H1 (cell line): ENCODE results near the gene SLC9C1. TPM values are rescaled to one million over a fixed set of nuclear protein-coding genes. Genes with fewer than 3 reads are reported as not detected.

Experiments
- CTCF ChIA-PET: fragments of 300-600 bp; sonication (Branson Sonifier 250); formaldehyde crosslinking; loops from one replicate; lab custom pipeline; 2021; ENCODE audit not compliant: partially characterized antibody; lab: Charles Lee
- POLR2A ChIA-PET: fragments of 300-600 bp; sonication (Branson Sonifier 250); formaldehyde crosslinking; loops from one replicate; lab custom pipeline; 2021; ENCODE audit warnings: inconsistent platforms; ENCODE audit not compliant: partially characterized antibody; lab: Charles Lee
- DNase-seq, 2 experiments: peaks; one replicate each; pipeline versions ENCODE4 v3.0.0 to v3.0.0-alpha.2; 2010 to 2022; ENCODE audit warnings: low spot score in 2 of 2, low read depth in 1 of 2, mixed read lengths in 1 of 2
- FAIRE-seq: peaks from 2 replicates; lab custom pipeline; 2011; peaks lifted over from hg19 to GRCh38; lab: Jason Lieb, UNC
- H2AFZ ChIP-seq: 2 replicates; pipeline ENCODE4 v1.8.1; 2012; ENCODE audit warnings: low read length, inconsistent platforms
- H2AK5ac ChIP-seq: 2 replicates; pipeline ENCODE4 v1.6.1; 2013; ENCODE audit warnings: low read depth, low read length
- H2BK120ac ChIP-seq: replicated peaks from 2 replicates; pipeline ENCODE3; 2013; ENCODE audit warnings: low read depth, low read length, inconsistent platforms
- H2BK12ac ChIP-seq: 2 replicates; pipeline ENCODE4 v1.6.1; 2013; ENCODE audit warnings: low read depth, low read length
- H2BK15ac ChIP-seq: 2 replicates; pipeline ENCODE4 v1.6.1; 2013; ENCODE audit warnings: low read length
- H2BK20ac ChIP-seq: 2 replicates; pipeline ENCODE4 v1.6.1; 2013; ENCODE audit warnings: low read length
- H2BK5ac ChIP-seq: 2 replicates; pipeline ENCODE4 v1.6.1; 2013; ENCODE audit warnings: low read depth, low read length
- H3K14ac ChIP-seq: 2 replicates; pipeline ENCODE4 v1.6.1; 2013; ENCODE audit warnings: inconsistent platforms; ENCODE audit not compliant: insufficient read length
- H3K18ac ChIP-seq: 2 replicates; pipeline ENCODE4 v1.6.1; 2013; ENCODE audit warnings: low read length; ENCODE audit errors: extremely low read depth
- H3K23ac ChIP-seq: 2 replicates; pipeline ENCODE4 v1.6.1; 2013; ENCODE audit warnings: inconsistent platforms; ENCODE audit not compliant: insufficient read length
- H3K23me2 ChIP-seq: 2 replicates; pipeline ENCODE4 v1.6.1; 2013; ENCODE audit warnings: low read depth, low read length
- H3K27ac ChIP-seq: 2 replicates; pipeline ENCODE4 v1.6.1; 2011; ENCODE audit warnings: low read depth, low read length, inconsistent platforms
- H3K27me3 ChIP-seq, 4 experiments: replicated peaks in 1 of 4; 1 replicate in 1 of 4; 2 replicates in 3 of 4; pipeline versions ENCODE4 v1.6.1 to v1.8.1; 2011 to 2013; ENCODE audit warnings: low read length in 3 of 4, mild to moderate bottlenecking in 3 of 4, inconsistent platforms in 2 of 4, mixed read lengths in 2 of 4, moderate library complexity in 1 of 4; ENCODE audit not compliant: control insufficient read depth in 3 of 4, insufficient read depth in 3 of 4; ENCODE audit errors: extremely low read depth in 1 of 4
- H3K36me3 ChIP-seq, 4 experiments: 2 replicates each; pipeline versions ENCODE4 v1.6.1 to v1.8.1; 2011 to 2013; ENCODE audit warnings: mild to moderate bottlenecking in 4 of 4, low read length in 3 of 4, moderate library complexity in 2 of 4, control low read depth in 1 of 4, inconsistent platforms in 1 of 4; ENCODE audit not compliant: insufficient read depth in 4 of 4, control insufficient read depth in 2 of 4
- H3K4ac ChIP-seq: replicated peaks from 2 replicates; pipeline ENCODE3; 2013; ENCODE audit warnings: low read length, low read depth, mixed read lengths, inconsistent platforms; ENCODE audit not compliant: insufficient read length
- H3K4me1 ChIP-seq, 4 experiments: replicated peaks in 1 of 4; 1 replicate in 1 of 4; 2 replicates in 3 of 4; pipeline versions ENCODE4 v1.6.1 to v1.8.1; 2011 to 2013; ENCODE audit warnings: low read length in 3 of 4, inconsistent platforms in 2 of 4, mixed read lengths in 1 of 4; ENCODE audit not compliant: insufficient read depth in 4 of 4, control insufficient read depth in 3 of 4
- H3K4me2 ChIP-seq, 2 experiments: 2 replicates each; pipeline versions ENCODE4 v1.6.1 to v1.8.1; 2011 to 2013; ENCODE audit warnings: low read depth in 2 of 2, low read length in 2 of 2, control low read depth in 1 of 2, inconsistent platforms in 1 of 2, mild to moderate bottlenecking in 1 of 2; ENCODE audit not compliant: insufficient read depth in 1 of 2
- H3K4me3 ChIP-seq, 4 experiments: fragments of 200-600, 300-600 bp in 1 of 4; sonication (generic), shearing (Covaris generic), sonication (Bioruptor Twin) in 1 of 4; 2 replicates each; pipeline versions ENCODE4 v1.5.1 to v1.8.1; 2011 to 2016; ENCODE audit warnings: low read length in 4 of 4, low read depth in 3 of 4, control low read depth in 2 of 4, inconsistent platforms in 2 of 4, mild to moderate bottlenecking in 2 of 4, mixed read lengths in 1 of 4, moderate library complexity in 1 of 4; ENCODE audit not compliant: insufficient read depth in 2 of 4; ENCODE audit errors: extremely low read depth in 1 of 4
- H3K56ac ChIP-seq: replicated peaks from 2 replicates; pipeline ENCODE3; 2013; ENCODE audit warnings: low read depth, mild to moderate bottlenecking, mixed read lengths, low read length, inconsistent platforms; ENCODE audit not compliant: insufficient read length
- H3K79me1 ChIP-seq: 2 replicates; pipeline ENCODE4 v1.6.1; 2013; ENCODE audit warnings: low read depth, low read length, control low read depth
- H3K79me2 ChIP-seq, 2 experiments: 2 replicates each; pipeline versions ENCODE4 v1.6.1 to v1.8.1; 2012 to 2013; ENCODE audit warnings: low read length in 2 of 2, mild to moderate bottlenecking in 2 of 2, inconsistent platforms in 1 of 2; ENCODE audit not compliant: insufficient read depth in 2 of 2, control insufficient read depth in 1 of 2
- H3K9ac ChIP-seq, 4 experiments: replicated peaks in 1 of 4; 1 replicate in 1 of 4; 2 replicates in 3 of 4; pipeline versions ENCODE4 v1.6.1 to v1.8.1; 2011 to 2013; ENCODE audit warnings: low read depth in 3 of 4, low read length in 3 of 4, control low read depth in 2 of 4, mild to moderate bottlenecking in 2 of 4, moderate library complexity in 2 of 4, inconsistent platforms in 1 of 4; ENCODE audit errors: extremely low read depth in 1 of 4
- H3K9me3 ChIP-seq, 2 experiments: 2 replicates each; pipeline versions ENCODE4 v1.6.1 to v1.8.1; 2012 to 2013; ENCODE audit warnings: mild to moderate bottlenecking in 2 of 2, moderate library complexity in 2 of 2, control low read depth in 1 of 2, inconsistent platforms in 1 of 2, low read depth in 1 of 2, low read length in 1 of 2, mixed read lengths in 1 of 2; ENCODE audit not compliant: insufficient read depth in 2 of 2
- H4K20me1 ChIP-seq, 2 experiments: replicated peaks in 1 of 2; 2 replicates each; pipeline versions ENCODE3 to v1.8.1; 2011 to 2013; ENCODE audit warnings: inconsistent platforms in 2 of 2, low read length in 2 of 2, mild to moderate bottlenecking in 1 of 2; ENCODE audit not compliant: insufficient read depth in 2 of 2, control insufficient read depth in 1 of 2
- H4K5ac ChIP-seq: 2 replicates; pipeline ENCODE4 v1.6.1; 2013; ENCODE audit warnings: low read length, low read depth, mixed read lengths, inconsistent platforms; ENCODE audit not compliant: insufficient read length
- H4K8ac ChIP-seq: 2 replicates; pipeline ENCODE4 v1.8.0; 2013; ENCODE audit warnings: mild to moderate bottlenecking, moderate library complexity, low read length, inconsistent platforms; ENCODE audit not compliant: insufficient read depth; ENCODE audit errors: extremely low read depth
- H4K91ac ChIP-seq: replicated peaks from 2 replicates; pipeline ENCODE3; 2013; ENCODE audit warnings: low read length, mixed read lengths, inconsistent platforms; ENCODE audit not compliant: insufficient read length
- CBX8 ChIP-seq: fragments of 300-800, 300-1000 bp; sonication (generic); IDR thresholded peaks from 2 replicates; pipeline ENCODE4 v1.7.1; 2016; ENCODE audit warnings: low read depth, low read length, borderline replicate concordance
- EZH2 ChIP-seq: fragments of 200-600 bp; sonication (generic); IDR thresholded peaks from 2 replicates; pipeline ENCODE4 v1.7.1; 2012; ENCODE audit warnings: low read depth, mild to moderate bottlenecking, moderate library complexity, low read length, inconsistent platforms; ENCODE audit not compliant: severe bottlenecking
- GABPA ChIP-seq: IDR thresholded peaks from 2 replicates; pipeline ENCODE4 v1.6.1; 2011; ENCODE audit warnings: mild to moderate bottlenecking, low read length, moderate library complexity, borderline replicate concordance; ENCODE audit not compliant: insufficient read depth
- RBBP5 ChIP-seq: IDR thresholded peaks from 2 replicates; pipeline ENCODE4 v1.7.1; 2012; ENCODE audit warnings: low read depth, mild to moderate bottlenecking, inconsistent platforms, low read length, moderate library complexity, borderline replicate concordance
- RFX5 ChIP-seq: IDR thresholded peaks from 2 replicates; pipeline ENCODE4 v1.6.1; 2011; ENCODE audit warnings: low read depth, low read length, improper control_type of control experiment, borderline replicate concordance
- SP1 ChIP-seq: IDR thresholded peaks from 2 replicates; pipeline ENCODE4 v1.6.1; 2011; ENCODE audit warnings: low read depth, low read length
- SRF ChIP-seq: IDR thresholded peaks from 2 replicates; pipeline ENCODE4 v1.6.1; 2011; ENCODE audit warnings: mild to moderate bottlenecking, low read depth, low read length, moderate library complexity
- TEAD4 ChIP-seq: IDR thresholded peaks from 2 replicates; pipeline ENCODE4 v1.6.1; 2012; ENCODE audit warnings: low read depth, low read length, inconsistent platforms, mixed read lengths
- WGBS, 2 experiments: shearing (Covaris generic) in 1 of 2; methylation state at CpG; one replicate each; pipeline versions ENCODE4 v1.1.6 to v1.1.7; 2013 to 2015; ENCODE audit warnings: low lambda C conversion rate in 2 of 2, mixed read lengths in 2 of 2, inconsistent platforms in 1 of 2, low coverage in 1 of 2, missing lambda C conversion rate in 1 of 2; ENCODE audit not compliant: insufficient replicate concordance in 2 of 2, insufficient coverage in 1 of 2, insufficient read length in 1 of 2; ENCODE audit errors: extremely low coverage in 1 of 2, missing lambda C conversion rate in 1 of 2; 5-methylcytosine and 5-hydroxymethylcytosine counted together
- polyA plus RNA-seq, 7 experiments: library from polyadenylated mRNA; depleted of rRNA in 3 of 7; stranded (reverse) in 5 of 7; unstranded in 2 of 7; fragments of >200 nt in 5 of 7; fragments of 200-250 nt in 2 of 7; gene quantifications; 1 replicate in 5 of 7; 2 replicates in 1 of 7; 4 replicates in 1 of 7; pipeline versions ENCODE4 v1.2.1 to v1.2.3, GENCODE V29; 2011 to 2013; ENCODE audit warnings: missing spikeins in 2 of 7, mixed read lengths in 2 of 7
- total RNA-seq: library from RNA; stranded (reverse); fragmentation: NEBNext Ultra II Directional; extraction: Animal tissue kit (Norgen Biotek cat#: 25700); gene quantifications from 2 replicates; pipeline ENCODE4 v1.2.1, GENCODE V29; 2021

Gene SLC9C1
- total and polyA plus RNA-seq, 2 of the 8 experiments (the other 6 are each of a cell fraction or from before 2014, with no cell fraction given): 0.15 to 0.24 TPM

DNA sequence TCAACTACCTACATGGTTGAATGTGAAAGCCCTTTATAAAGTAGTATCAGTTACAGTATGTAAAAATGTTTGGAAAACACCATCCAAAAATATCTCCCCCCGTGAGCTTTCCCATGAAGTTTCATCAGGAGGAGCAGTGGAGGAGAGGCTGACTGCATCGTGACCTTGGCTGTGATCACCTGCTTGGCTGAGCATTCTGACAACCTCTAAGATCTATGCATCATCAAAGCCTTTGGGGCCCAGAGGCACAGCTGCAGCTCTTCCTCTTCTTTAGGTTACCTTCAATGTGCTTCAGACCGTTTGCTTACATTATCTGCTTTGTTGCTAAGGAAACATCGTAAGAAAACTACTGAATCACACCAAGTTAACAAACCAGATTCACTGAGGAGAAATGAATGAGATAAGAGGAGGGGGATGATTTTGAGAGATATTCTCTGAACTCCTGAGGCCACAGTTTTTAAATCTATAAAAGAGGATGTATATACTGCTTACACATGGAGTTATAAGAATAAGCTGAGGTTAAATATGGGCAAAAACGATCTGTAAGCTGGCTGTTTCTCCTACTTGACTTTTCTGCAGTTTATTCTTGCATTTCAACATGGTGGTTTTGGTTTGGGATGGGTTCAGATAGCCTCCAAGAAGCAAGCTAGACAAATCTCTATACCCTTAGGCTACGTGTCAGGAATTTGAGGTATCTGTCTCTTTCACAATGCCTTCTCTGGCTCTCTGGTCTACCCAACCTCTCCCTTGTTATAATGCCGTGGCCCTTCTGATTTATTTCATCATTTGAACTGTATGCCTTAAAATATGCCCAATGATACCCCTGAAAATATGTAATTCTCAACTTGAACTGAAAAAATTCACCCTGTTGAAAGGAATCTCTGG is 164.9 kb downstream of the SLC9C1 start:
- Histone ChIP-seq H3K27me3 (no peaks in the 10 kb centered on the region), H3K14ac (no peak overlapping the region), H3K36me3 (no peaks in the 10 kb centered on the region; a peak in 2 of 8 replicates), H4K91ac (no peak overlapping the region), H3K23me2 (no peaks in the 10 kb centered on the region), H3K9me3 (no peaks in the 10 kb centered on the region), H2BK5ac (no peak overlapping the region), H3K4me2 (no peak overlapping the region), H2BK12ac (no peak overlapping the region), H3K4me3 (no peak overlapping the region), H3K56ac (no peak overlapping the region), H3K4ac (no peak overlapping the region), H4K8ac (no peak overlapping the region), H2AK5ac (no peak overlapping the region), H3K18ac (no peak overlapping the region), H2BK15ac (no peak overlapping the region), H4K20me1 (no peaks in the 10 kb centered on the region), H3K9ac (no peak overlapping the region), H3K4me1 (peaks cover 0 to 16% (median 11%) of the 10 kb centered on the region in 4 experiments; a peak in 5 of 7 replicates)
- 84% methylated on average over 7 of the region's 7 CpGs; no CpG with 5 or more reads in 1 of the 2 experiments for WGBS, 2 experiments
- POLR2A ChIA-PET: interaction anchor here (0.8 to 1.3 kb wide), 2 partner anchors 12 to 433 kb away, joined by 3 read pairs; partner anchors contain the start of genes ATG3 and SLC35A5
- DNase-seq (no peak), FAIRE-seq (peak; percentile 45)
- TF ChIP-seq RBBP5 (no peak), RFX5 (no peak), EZH2 (no peak), CBX8 (no peak), SRF (no peak), GABPA (no peak), TEAD4 (no peak), SP1 (peak; percentile 11; the same call in 1 of the 2 replicates)
- TF ChIP-seq, all 59 proteins: peak for 1
- H3K79me1 ChIP-seq: no peaks in the 10 kb centered on the region
- H2BK20ac ChIP-seq: no peak overlapping the region
- CTCF ChIA-PET: interaction anchor here (0.6 to 5.1 kb wide), 4 partner anchors 9 to 86 kb away, joined by 3 to 31 read pairs (median 12); no protein-coding TSS in a partner anchor
- no peak overlapping the region for H4K5ac ChIP-seq
- H3K79me2 ChIP-seq: no peaks in the 10 kb centered on the region
- no peak overlapping the region for H2BK120ac ChIP-seq
- H3K27ac ChIP-seq: no peak overlapping the region
- no peak overlapping the region for H2AFZ ChIP-seq
- H3K23ac ChIP-seq: no peak overlapping the region
